Measurements from ENCODE around the gene MIF4GD. TPM values are rescaled to one million over a fixed set of nuclear protein-coding genes. Genes with fewer than 3 reads are reported as not detected.

MIF4GD gene
- total RNA-seq, 1 donor from 2014 or later: 32.4 TPM

DNA sequence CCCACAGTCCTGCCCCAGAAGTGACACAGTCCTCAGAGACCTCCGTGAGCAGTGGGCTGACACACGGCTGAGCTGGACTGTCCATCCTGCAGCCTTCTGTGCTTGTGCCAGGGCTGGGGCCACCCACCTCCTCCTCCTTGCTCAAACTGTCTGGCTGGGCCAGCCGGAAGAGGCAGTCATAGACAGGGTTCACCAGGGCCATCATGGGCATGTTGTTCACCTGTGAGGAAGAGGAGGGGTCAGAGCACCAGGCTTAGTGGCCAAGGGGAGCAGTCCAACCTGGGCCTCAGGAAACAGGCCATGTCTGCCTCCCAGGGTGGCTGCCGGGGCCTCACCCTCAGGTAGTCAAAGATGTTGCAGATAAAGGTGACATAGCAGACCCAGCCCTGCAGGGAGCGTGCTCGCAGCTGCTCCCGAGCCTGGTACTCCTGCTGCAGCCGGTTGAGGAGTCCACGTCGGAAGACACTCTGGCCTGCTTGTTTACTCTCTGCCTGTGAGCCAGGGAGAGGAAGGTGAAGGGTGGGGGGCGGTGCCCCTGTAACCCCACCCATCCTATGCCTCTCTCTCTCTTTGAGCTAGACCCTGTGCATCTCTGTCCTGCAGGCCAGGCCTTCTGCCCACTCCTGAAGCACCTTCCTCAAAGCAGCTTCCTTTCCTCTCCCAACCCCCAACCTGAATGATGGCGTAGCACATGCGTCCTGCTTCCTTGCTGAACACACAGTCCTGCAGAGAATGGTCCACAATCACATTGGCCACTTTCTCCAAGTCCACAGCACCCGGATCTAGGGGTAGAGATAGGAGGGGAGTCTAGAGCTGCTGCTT, 3.4 kb downstream of the MIF4GD start:
- TF ChIP-seq CTCF (IDR thresholded peaks at IDR 0.05): no peak
- peaks cover 21 to 34% of the 10 kb centered on the region in 2 donors for H3K36me3 ChIP-seq
- no peak overlapping the region for H3K4me3 ChIP-seq
- no peaks in the 10 kb centered on the region for H3K27me3 ChIP-seq
- H3K27ac ChIP-seq: no peak overlapping the region
- no peak for DNase-seq (ENCODE audit: low spot score in 2 of 2)
- no peaks in the 10 kb centered on the region for H3K9me3 ChIP-seq
- intact Hi-C loops (cut with DNase I): no loop called here
- peaks cover 14 to 26% of the 10 kb centered on the region in 2 donors for H3K4me1 ChIP-seq

GRCh38 chr17:75267153-75267410, 3.9 kb downstream of the MIF4GD start:
- H3K27me3 ChIP-seq: no peaks in the 10 kb centered on the region
- intact Hi-C loops (cut with DNase I): no loop called here
- no peak for TF ChIP-seq CTCF (IDR thresholded peaks at IDR 0.05)
- no peaks in the 10 kb centered on the region for H3K9me3 ChIP-seq
- no peak for DNase-seq (ENCODE audit: low spot score in 2 of 2)
- H3K36me3 ChIP-seq: peaks cover 21 to 34% of the 10 kb centered on the region in 2 donors
- H3K27ac ChIP-seq: no peak overlapping the region
- H3K4me1 ChIP-seq: peaks cover 9 to 26% of the 10 kb centered on the region in 2 donors
- no peak overlapping the region for H3K4me3 ChIP-seq

- no peak for DNase-seq (ENCODE audit: low spot score in 2 of 2)
- H3K27me3 ChIP-seq: no peaks in the 10 kb centered on the region
- no peak overlapping the region for H3K27ac ChIP-seq
- no peak for TF ChIP-seq CTCF (IDR thresholded peaks at IDR 0.05)
- H3K9me3 ChIP-seq: no peaks in the 10 kb centered on the region
- H3K4me1 ChIP-seq: peaks cover 8 to 20% of the 10 kb centered on the region in 2 donors
- intact Hi-C loops (cut with DNase I): no loop called here
- peaks cover 21 to 34% of the 10 kb centered on the region in 2 donors for H3K36me3 ChIP-seq
- H3K4me3 ChIP-seq: no peak overlapping the region
These were observed 4.5 kb downstream of the MIF4GD start for GRCh38 chr17:75266316-75267152.

- H3K36me3 ChIP-seq: peaks cover 21 to 34% of the 10 kb centered on the region in 2 donors
- H3K4me3 ChIP-seq: no peak overlapping the region
- intact Hi-C loops (cut with DNase I): no loop called here
- no peak for TF ChIP-seq CTCF (IDR thresholded peaks at IDR 0.05)
- no peak overlapping the region for H3K27ac ChIP-seq
- H3K9me3 ChIP-seq: no peaks in the 10 kb centered on the region
- no peaks in the 10 kb centered on the region for H3K27me3 ChIP-seq
- DNase-seq (ENCODE audit: low spot score in 2 of 2): no peak
- peaks cover 5 to 18% of the 10 kb centered on the region in 2 donors for H3K4me1 ChIP-seq
These were observed 5.3 kb downstream of the MIF4GD start for GRCh38 chr17:75265614-75266315.

DNA sequence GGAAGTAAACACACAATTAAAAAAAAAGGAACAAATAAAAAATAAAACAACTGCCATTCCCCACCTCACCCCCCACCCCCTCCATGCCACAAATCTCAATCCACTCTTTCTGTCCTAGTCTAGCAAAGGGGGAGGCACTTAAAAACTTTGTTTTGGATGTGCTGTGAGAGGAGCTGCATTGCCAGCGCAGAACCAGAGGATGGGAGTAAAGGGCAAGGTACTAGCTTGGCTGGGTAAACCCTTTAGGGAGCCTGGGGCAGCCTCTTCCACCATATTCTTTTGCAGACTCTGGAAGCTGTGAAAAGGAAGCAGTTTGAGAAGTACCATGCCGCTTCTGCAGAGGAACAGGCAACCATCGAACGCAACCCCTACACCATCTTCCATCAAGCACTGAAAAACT, 8.0 kb downstream of the MIF4GD start:
- Histone ChIP-seq H3K36me3 (peaks cover 21 to 34% of the 10 kb centered on the region in 2 donors), H3K27ac (no peak overlapping the region), H3K4me1 (peaks cover 3 to 26% of the 10 kb centered on the region in 2 donors), H3K4me3 (peak overlapping the region in 1 of 2 donors; percentile 88), H3K9me3 (no peaks in the 10 kb centered on the region), H3K27me3 (no peaks in the 10 kb centered on the region)
- TF ChIP-seq CTCF (IDR thresholded peaks at IDR 0.05): no peak
- intact Hi-C loops (cut with DNase I): loop anchor here (5.0 kb wide), 1 partner anchor 56 kb away; the partner anchor contains the start of gene NUP85
- DNase-seq (ENCODE audit: low spot score in 2 of 2): no peak
